HG02852 (cell line): ENCODE data around the gene VPS35.
"Not testable (repeated sequence)": the region's sequence is repeated elsewhere in the genome, so short reads cannot be mapped to it uniquely, and the experiment has no call there.

Source experiments
- ATAC-seq: cut with Tn5 transposase; IDR thresholded peaks from one replicate; pipeline ENCODE4 v1.9.1; 2021; ENCODE audit warnings: mild to moderate bottlenecking, moderate library complexity; ENCODE audit not compliant: unreplicated experiment

Gene VPS35

GRCh38 chr16:46713634-46714033 lies 24.7 kb upstream of the VPS35 start:
- no peak for ATAC-seq

DNA sequence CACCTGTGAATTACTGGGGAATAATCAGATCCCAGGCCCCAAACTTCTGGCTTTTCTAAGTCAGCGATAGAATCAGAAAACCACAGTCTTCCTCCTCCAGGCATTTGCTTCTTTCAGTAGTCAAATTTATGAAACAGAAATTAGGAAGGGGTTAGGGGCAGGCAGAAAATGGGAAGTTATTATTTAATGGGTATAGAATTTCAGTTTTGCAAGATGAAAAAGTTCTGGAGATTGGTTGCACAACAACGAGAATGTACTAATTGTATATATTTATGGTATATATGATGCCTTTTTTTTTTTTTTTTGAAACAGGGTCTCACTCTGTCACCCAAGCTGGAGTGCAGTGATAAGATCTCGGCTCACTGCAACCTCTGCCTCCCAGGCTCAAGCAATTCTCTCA lies 23.9 kb upstream of the VPS35 start:
- ATAC-seq = no peak

DNA sequence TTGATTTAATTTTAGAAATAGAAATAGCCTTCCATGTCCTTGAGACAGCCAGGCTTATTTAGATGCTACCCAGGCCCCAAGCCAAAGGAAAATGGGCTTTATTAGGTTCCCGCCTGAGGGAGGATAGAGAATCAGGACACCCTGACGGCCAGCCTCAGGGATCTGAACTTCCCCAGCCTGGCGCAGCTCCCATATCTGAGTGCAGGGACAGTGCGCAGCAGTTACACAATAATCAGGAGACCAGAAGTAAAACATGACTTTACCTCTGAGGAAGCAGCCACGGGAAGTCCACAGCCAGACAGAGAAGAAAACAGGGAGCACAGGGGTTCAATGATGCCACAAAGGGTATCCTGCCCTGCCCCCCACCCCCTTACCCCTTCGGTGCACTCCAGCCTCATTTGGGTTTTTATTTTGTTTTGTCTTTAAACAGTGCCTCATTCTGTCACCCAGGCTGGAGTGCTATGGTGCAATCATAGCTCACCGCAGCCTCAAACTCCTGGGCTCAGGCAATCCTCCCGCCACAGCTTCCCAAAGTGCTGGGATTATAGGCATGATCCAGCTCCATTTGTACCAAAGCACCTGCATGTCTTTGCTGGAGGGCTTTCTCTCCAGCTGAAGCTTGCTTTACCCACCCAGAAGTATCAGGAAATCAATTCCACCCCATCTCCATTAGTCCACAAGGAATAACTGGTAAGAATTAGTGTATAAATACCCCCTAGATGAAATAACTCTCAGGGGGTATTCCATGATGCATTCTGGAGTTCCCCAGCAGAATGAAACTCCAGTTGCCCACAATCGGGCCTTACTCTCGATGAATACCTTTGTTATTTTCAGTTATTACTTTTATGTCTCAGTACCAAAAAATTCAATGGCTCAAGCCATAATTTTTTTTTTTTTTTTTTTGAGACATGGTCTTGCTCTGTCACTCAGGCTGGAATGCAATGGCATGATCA lies 22.4 kb upstream of the VPS35 start:
- ATAC-seq = no peak

- no peak for ATAC-seq
These were observed 20.6 kb upstream of the VPS35 start for GRCh38 chr16:46709469-46710005.

GRCh38 chr16:46706642-46707041 lies 17.7 kb upstream of the VPS35 start:
- ATAC-seq = no peak

- no peak for ATAC-seq
These were observed 13.1 kb upstream of the VPS35 start for GRCh38 chr16:46702030-46702429.

DNA sequence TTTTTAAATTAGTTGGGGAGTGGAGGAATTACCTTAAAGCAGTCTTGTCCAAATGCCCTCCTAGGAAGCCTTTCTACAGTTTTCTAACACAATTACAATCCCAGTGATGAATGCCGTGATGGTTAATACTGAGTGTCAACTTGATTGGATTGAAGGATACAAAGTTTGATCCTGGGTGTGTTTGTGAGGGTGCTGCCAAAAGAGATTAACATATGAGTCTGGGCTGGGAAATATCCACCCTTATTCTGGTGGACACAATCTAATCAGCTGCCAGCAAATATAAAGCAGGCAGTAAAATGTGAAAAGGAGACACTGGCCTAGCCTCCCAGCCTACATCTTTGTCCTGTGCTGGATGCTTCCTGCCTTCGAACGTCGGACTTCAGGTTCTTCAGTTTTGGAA lies 12.6 kb upstream of the VPS35 start:
- no peak for ATAC-seq

DNA sequence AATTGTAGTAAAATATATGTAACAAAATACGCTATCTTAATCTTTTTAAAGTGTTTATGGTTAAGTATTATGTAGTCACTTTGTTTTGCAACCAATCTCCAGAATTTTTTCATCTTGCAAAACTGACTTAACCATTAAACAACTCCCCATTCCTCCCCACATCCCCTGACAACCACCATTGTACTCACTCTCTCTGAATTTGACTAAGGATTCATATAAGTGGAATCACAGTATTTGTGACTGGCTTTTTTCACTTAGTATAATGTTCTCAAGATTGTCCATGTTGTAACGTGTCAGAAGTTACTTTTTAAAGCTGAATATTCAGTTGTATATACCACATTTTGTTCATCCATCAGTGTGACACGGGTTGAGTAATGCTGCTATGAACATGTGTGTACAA lies 11.1 kb upstream of the VPS35 start:
- ATAC-seq = no peak

DNA sequence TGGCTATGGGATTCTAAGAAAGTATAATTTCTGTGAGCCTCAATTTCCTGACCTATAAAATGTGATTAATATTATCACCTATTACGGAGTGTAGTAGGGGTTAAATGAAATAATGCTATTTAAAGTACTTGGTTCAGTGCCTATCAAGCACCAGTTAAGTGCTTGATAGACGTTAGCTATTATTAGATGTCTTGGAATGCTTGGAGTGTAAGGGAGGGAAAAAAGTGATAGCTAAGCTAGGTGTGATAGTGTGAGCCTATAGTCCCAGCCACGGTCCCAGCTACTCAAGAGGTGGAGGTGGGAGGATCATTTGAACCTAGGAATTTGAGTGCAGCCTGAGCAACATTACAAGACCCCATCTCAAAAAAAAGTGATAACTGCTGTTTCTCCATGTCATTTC lies 8.0 kb upstream of the VPS35 start:
- ATAC-seq = no peak

- ATAC-seq = no peak
These were observed 7.0 kb upstream of the VPS35 start for GRCh38 chr16:46695937-46696336.

- no peak for ATAC-seq
These were observed 4.6 kb upstream of the VPS35 start for GRCh38 chr16:46693598-46693997.

GRCh38 chr16:46691726-46692125 lies 2.7 kb upstream of the VPS35 start:
- ATAC-seq = no peak

DNA sequence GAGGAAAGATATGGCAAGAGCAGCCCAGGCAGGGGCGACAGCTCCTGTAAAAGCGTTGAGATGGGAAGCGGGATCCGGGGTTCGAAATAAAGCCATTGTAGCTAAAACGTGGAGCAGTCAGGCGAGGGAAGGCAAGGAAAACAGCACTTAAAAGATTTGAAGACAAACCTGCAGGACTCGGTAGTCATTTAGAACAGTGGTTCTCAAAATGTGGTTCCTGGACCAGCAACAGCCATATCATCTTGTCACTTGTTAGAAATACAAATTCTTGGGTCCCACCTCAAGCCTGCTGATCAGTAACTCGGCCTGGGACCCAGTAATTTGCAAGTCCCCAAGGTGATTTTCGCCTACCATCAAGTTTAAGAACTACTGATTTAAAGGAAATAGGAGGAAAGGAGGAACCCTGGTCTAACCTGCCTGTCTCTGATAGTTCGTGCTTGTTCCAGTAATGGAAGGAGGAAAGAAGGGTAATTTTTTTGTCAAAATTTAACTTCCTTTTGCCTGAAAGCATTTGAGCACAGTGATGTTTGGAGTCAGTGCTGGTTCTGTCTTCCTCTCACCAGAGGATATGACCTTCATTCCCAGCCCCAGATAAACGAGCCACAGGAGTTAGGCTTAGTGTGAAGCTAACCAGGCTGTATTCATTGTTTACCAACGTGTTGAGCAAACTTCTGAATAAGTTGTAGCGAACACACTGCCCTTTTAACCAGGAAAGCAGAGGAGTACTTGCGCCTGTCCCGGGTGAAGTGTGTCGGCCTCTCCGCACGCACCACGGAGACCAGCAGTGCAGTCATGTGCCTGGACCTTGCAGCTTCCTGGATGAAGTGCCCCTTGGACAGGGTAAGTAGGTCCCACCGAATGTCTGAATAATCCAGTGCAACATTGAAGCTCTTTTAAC lies 1.6 kb upstream of the VPS35 start:
- ATAC-seq = no peak

DNA sequence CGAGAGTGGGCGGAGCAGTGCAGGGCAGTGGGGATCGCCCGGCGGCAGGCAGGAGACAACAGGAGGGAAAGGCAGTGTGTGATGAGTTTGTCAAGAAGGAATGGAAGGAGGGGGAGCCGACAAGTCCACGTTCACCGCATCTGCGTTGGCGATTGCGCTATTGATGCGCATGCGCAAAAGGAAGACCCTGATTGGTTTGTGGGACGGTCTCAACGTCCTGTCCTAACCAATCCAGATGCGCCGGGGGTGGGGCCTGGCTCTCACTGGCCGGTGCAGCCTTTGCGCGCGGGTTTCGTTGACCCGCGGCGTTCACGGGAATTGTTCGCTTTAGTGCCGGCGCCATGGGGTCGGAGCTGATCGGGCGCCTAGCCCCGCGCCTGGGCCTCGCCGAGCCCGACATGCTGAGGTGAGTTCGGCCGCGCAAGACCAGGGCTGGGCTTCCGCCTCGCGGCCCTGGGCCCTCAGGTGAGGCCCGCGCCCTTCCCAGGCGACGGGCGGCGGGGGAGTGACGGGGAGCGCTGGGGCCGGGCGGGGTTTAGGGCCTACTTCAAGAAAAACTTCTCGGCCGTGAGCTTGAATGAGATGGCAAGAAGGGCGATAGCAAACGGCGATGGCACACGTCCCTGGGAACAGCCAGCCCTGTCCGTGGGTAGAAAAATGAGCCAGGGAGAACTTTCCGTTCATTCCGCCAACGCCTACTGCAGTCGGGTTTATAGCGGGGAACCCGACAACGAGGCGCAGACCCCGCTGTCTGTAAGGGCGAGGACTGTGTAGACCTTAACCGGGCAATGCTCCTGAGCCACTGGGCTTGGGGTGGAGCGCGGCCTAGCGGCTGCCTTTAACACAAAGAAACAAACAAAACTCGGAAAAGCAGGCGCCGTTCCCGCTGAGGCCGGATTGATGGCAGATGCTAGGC lies 645 bp upstream of the VPS35 start, which contains the start of gene ORC6:
ORC6 (plus strand) TSS at position 295 of the 916 bp plus-strand sequence; CDS start at position 342, 47 bp downstream.
- ATAC-seq = peak; percentile 76

DNA sequence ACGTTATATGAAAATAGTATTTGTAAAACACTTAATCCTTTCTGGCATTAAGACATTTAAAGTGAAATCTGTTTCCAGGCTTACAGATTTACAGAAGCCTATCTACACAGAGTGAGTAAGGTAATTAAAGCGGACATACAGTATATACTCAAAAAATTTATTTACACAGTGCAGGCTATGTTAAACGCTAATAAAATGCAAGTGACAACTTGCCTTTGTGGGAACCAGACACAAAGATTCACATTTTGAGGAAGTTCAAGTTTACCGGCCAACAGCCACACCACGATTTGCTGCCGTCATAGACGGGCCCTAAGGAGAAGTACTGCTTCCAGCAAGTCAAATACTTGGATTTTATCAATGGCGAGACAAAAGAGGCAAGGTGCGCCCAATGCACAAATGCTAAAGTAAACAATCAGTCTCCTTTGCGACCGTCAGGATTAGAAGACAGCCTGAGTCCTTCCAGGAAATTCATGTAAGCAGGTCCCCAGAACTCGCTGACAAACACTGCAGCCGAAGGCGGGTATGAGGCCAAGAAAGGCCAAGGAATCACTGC lies 801 bp downstream of the VPS35 start:
- no peak for ATAC-seq

GRCh38 chr16:46687486-46687885 lies 1.5 kb downstream of the VPS35 start:
- no peak for ATAC-seq

DNA sequence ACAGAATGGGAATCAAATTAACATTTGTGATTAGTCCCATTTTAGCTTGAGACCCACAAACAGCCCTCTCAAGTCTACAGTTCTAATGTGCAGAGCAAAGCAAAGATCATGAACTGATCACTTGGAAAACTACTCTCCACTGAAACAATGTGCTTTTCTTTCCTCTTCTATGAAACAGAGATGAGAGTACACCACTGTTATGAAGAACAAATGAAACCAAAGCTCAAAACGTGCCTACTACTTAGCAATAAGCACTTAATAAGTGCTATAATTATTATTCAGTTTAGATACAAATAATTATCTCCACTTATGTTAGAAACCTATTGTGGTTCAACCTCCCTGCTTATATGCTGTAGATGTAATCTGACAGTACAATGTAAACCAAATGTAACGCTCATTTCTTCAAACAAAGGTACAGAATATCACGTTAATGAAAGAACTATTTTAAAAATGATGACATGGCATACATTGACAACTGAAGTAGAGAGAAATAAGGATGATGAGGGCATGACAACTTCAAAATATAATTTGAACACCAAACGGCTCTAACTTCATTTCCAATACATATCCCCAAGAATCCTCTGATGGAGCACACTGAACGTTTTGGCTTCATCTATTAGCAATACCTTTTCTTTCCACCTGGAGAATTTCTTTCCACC lies 2.0 kb downstream of the VPS35 start:
- ATAC-seq = no peak

GRCh38 chr16:46681867-46682266 lies 7.1 kb downstream of the VPS35 start:
- not testable (repeated sequence) for ATAC-seq

GRCh38 chr16:46677943-46678342 lies 11.0 kb downstream of the VPS35 start:
- not testable (repeated sequence) for ATAC-seq
